ENCODE measurements around the gene ACBD3. TPM values are rescaled to one million over a fixed set of nuclear protein-coding genes. Genes with fewer than 3 reads are reported as not detected.
"Not testable (repeated sequence)": the region's sequence is repeated elsewhere in the genome, so short reads cannot be mapped to it uniquely, and the experiment has no call there.

The ACBD3 gene
- total RNA-seq, 2 donors from 2014 or later, result 27.6 to 30.3 TPM

DNA sequence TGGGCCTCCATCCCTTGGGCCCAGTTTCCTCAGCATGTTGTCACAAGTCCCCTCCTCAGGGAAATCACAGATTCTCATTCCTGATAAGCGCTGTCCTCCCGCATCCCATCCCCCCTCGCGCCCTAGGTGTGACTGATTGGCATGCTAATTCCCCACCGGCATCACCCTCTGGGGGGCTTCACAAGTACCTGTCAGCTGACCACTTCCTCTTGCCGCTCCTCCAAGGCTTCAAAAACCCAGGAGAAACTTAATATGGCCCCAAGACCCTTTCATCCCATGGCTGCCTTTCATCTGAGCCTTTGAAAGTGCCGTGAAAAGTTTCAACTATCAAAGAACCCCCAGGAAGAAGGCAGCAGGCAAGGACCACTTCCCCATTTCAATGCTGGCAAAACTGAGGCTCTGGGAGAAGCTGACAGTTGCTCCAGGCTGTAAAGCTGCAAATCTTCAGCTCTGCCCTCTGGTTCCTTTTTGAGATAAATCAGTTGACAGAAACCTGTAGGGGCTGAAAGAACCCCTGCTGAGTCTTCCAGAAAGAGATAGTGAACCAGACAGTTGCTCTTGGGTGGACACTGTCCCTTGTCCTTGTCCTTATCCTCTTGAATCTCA, 24.1 kb upstream of the ACBD3 start:
- H3K4me1 Mint-ChIP-seq (ENCODE audit: low read depth in 2 of 2), result no peaks in the 10 kb centered on the region
- H3K36me3 Mint-ChIP-seq, result no peaks in the 10 kb centered on the region
- no peak overlapping the region for H3K4me3 Mint-ChIP-seq
- no peaks in the 10 kb centered on the region for H3K9me3 Mint-ChIP-seq
- ATAC-seq, result no peak
- peaks cover 0 to 3% of the 10 kb centered on the region in 2 donors for H3K27me3 Mint-ChIP-seq
- H3K27ac Mint-ChIP-seq, result no peak overlapping the region
- DNase-seq (ENCODE audit: low spot score), result no peak

- no peaks in the 10 kb centered on the region for H3K4me1 Mint-ChIP-seq (ENCODE audit: low read depth in 2 of 2)
- H3K9me3 Mint-ChIP-seq, result no peaks in the 10 kb centered on the region
- ATAC-seq (no peak), DNase-seq (ENCODE audit: low spot score) (no peak)
- H3K36me3 Mint-ChIP-seq, result no peaks in the 10 kb centered on the region
- H3K27me3 Mint-ChIP-seq, result peaks cover 0 to 3% of the 10 kb centered on the region in 2 donors
- no peak overlapping the region for H3K4me3 Mint-ChIP-seq
- H3K27ac Mint-ChIP-seq, result no peak overlapping the region
Observed at GRCh38 chr1:226209307-226210059, 22.9 kb upstream of the ACBD3 start.

DNA sequence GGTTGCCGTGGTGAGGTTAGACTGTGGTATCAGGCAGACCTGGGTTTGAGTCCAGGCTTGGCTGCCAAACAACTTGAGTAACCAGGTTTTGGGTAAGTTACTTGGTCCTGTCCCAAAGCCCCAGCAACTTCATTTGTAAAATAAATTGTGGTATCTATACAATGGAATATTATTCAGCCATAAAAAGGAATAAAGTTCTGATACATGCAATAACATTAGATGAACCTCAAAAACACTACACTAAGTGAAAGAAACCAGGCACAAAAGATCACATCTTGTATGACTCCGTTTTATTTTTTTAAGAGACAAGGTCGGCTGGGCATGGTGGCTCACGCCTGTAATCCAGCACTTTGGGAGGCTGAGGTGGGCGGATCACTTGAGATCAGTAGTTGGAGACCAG, 20.5 kb upstream of the ACBD3 start:
- DNase-seq (ENCODE audit: low spot score) (no peak), ATAC-seq (no peak)
- Mint-ChIP-seq H3K4me1 (ENCODE audit: low read depth in 2 of 2) (no peaks in the 10 kb centered on the region), H3K27me3 (peaks cover 0 to 8% of the 10 kb centered on the region in 2 donors), H3K9me3 (no peaks in the 10 kb centered on the region), H3K4me3 (no peak overlapping the region), H3K27ac (no peak overlapping the region), H3K36me3 (no peaks in the 10 kb centered on the region)

- no peaks in the 10 kb centered on the region for H3K9me3 Mint-ChIP-seq
- H3K4me3 Mint-ChIP-seq, result no peak overlapping the region
- no peak overlapping the region for H3K27ac Mint-ChIP-seq
- DNase-seq (ENCODE audit: low spot score) (no peak), ATAC-seq (no peak)
- H3K4me1 Mint-ChIP-seq (ENCODE audit: low read depth in 2 of 2), result no peaks in the 10 kb centered on the region
- peaks cover 9 to 13% of the 10 kb centered on the region in 2 donors for H3K27me3 Mint-ChIP-seq
- no peaks in the 10 kb centered on the region for H3K36me3 Mint-ChIP-seq
Observed at GRCh38 chr1:226204198-226204597, 17.7 kb upstream of the ACBD3 start.

GRCh38 chr1:226203655-226204054, 17.1 kb upstream of the ACBD3 start:
- Mint-ChIP-seq H3K27me3 (peaks cover 9 to 13% of the 10 kb centered on the region in 2 donors), H3K9me3 (no peaks in the 10 kb centered on the region), H3K27ac (no peak overlapping the region), H3K4me3 (no peak overlapping the region), H3K4me1 (ENCODE audit: low read depth in 2 of 2) (no peaks in the 10 kb centered on the region), H3K36me3 (no peaks in the 10 kb centered on the region)
- DNase-seq (ENCODE audit: low spot score) (no peak), ATAC-seq (no peak)

DNA sequence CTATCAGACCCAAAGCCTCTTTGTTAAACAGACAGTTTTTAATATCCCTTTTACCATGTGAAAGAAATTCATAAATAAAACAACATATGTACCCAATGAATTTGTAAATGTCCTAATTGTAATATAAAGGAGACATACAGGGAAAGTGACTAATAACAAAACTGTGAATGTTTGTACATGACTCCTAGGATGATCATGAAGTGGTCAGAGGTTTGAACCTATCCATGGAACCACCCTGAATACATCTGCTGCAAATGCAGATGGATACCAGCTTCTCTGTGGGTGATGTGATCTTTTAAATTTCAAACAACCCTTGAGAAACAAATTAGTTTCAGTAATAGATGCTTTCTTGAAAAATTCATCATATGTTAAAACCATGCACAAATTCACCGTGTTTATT, 16.7 kb upstream of the ACBD3 start:
- Mint-ChIP-seq H3K9me3 (no peaks in the 10 kb centered on the region), H3K36me3 (no peaks in the 10 kb centered on the region), H3K27ac (no peak overlapping the region), H3K27me3 (peaks cover 9 to 13% of the 10 kb centered on the region in 2 donors), H3K4me1 (ENCODE audit: low read depth in 2 of 2) (no peaks in the 10 kb centered on the region), H3K4me3 (no peak overlapping the region)
- DNase-seq (ENCODE audit: low spot score) (no peak), ATAC-seq (peak in 1 of 2 donors; percentile 43)

- H3K9me3 Mint-ChIP-seq; H3K4me1 Mint-ChIP-seq (ENCODE audit: low read depth in 2 of 2); H3K27ac Mint-ChIP-seq; ATAC-seq; DNase-seq (ENCODE audit: low spot score); H3K36me3 Mint-ChIP-seq; H3K4me3 Mint-ChIP-seq: not testable (repeated sequence)
- H3K27me3 Mint-ChIP-seq, result peaks cover 9 to 13% of the 10 kb centered on the region in 2 donors
Observed at GRCh38 chr1:226202666-226203065, 16.1 kb upstream of the ACBD3 start.

DNA sequence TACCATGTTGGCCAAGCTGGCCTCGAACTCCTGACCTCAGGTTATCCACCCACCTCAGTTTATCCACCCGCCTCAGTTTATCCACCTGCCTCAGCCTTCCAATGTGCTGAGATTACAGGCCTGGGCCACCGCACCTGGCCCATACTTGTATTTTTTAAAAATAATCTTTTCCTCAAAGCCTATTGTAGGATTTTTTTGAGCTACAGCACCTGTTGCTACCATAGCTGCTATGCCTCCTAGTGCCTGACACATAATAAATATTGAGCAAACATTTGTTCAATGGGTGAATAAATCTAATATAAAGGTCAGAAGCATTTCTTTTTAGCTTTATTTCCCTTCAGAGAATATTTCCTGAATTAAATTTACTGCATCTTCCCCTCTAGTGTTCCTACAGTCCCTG, 15.7 kb upstream of the ACBD3 start:
- Mint-ChIP-seq H3K27me3 (peaks cover 9 to 13% of the 10 kb centered on the region in 2 donors), H3K27ac (no peak overlapping the region), H3K9me3 (no peaks in the 10 kb centered on the region), H3K4me1 (ENCODE audit: low read depth in 2 of 2) (peaks cover 0 to under 1% of the 10 kb centered on the region in 2 donors), H3K36me3 (no peaks in the 10 kb centered on the region), H3K4me3 (no peak overlapping the region)
- DNase-seq (ENCODE audit: low spot score), result no peak
- no peak for ATAC-seq

- ATAC-seq, result no peak
- no peaks in the 10 kb centered on the region for H3K9me3 Mint-ChIP-seq
- no peaks in the 10 kb centered on the region for H3K36me3 Mint-ChIP-seq
- H3K4me1 Mint-ChIP-seq (ENCODE audit: low read depth in 2 of 2), result peaks cover 3 to 4% of the 10 kb centered on the region in 2 donors
- H3K27me3 Mint-ChIP-seq, result peaks cover 9 to 13% of the 10 kb centered on the region in 2 donors
- no peak overlapping the region for H3K4me3 Mint-ChIP-seq
- DNase-seq (ENCODE audit: low spot score), result no peak
- H3K27ac Mint-ChIP-seq, result no peak overlapping the region
Observed at GRCh38 chr1:226201029-226201593, 14.6 kb upstream of the ACBD3 start.

DNA sequence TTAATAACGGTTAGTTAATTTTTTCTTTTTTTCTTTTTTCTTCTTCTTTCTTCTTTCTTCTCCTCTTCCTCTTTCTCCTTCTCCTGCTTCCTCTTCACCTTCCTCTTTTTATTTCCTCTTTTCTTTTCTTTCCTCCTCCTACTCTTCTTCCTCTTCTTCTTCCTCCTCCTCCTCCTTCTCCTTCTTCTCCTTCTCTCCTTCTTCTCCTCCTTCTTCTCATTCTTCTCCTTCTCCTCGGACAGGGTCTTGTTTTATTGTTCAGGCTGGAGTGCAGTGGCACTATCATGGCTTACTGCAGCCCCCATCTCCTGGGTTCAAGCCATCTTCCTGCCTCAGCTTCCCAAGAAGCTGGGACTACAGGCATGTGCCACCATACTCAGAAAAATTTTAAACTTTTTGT, 13.4 kb upstream of the ACBD3 start:
- H3K9me3 Mint-ChIP-seq, result no peaks in the 10 kb centered on the region
- no peak overlapping the region for H3K27ac Mint-ChIP-seq
- peaks cover 9 to 13% of the 10 kb centered on the region in 2 donors for H3K27me3 Mint-ChIP-seq
- no peak overlapping the region for H3K4me3 Mint-ChIP-seq
- no peak for ATAC-seq
- no peaks in the 10 kb centered on the region for H3K36me3 Mint-ChIP-seq
- no peak for DNase-seq (ENCODE audit: low spot score)
- H3K4me1 Mint-ChIP-seq (ENCODE audit: low read depth in 2 of 2), result peaks cover 3 to 4% of the 10 kb centered on the region in 2 donors

GRCh38 chr1:226195144-226195543, 8.6 kb upstream of the ACBD3 start:
- peaks cover 7% of the 10 kb centered on the region in 2 donors for H3K27me3 Mint-ChIP-seq
- ATAC-seq, result no peak
- H3K4me3 Mint-ChIP-seq, result no peak overlapping the region
- H3K27ac Mint-ChIP-seq, result no peak overlapping the region
- DNase-seq (ENCODE audit: low spot score), result no peak
- H3K36me3 Mint-ChIP-seq, result no peaks in the 10 kb centered on the region
- H3K9me3 Mint-ChIP-seq, result no peaks in the 10 kb centered on the region
- peaks cover 3 to 4% of the 10 kb centered on the region in 2 donors for H3K4me1 Mint-ChIP-seq (ENCODE audit: low read depth in 2 of 2)

GRCh38 chr1:226187380-226187779, 839 bp upstream of the ACBD3 start:
- Mint-ChIP-seq H3K4me3 (peak overlapping the region; percentile 100), H3K4me1 (ENCODE audit: low read depth in 2 of 2) (peaks cover 20 to 30% of the 10 kb centered on the region in 2 donors), H3K36me3 (peaks cover 12% of the 10 kb centered on the region), H3K27me3 (no peaks in the 10 kb centered on the region), H3K9me3 (no peaks in the 10 kb centered on the region), H3K27ac (peak overlapping the region; percentile 75 to 95)
- ATAC-seq (no peak), DNase-seq (ENCODE audit: low spot score) (no peak)

DNA sequence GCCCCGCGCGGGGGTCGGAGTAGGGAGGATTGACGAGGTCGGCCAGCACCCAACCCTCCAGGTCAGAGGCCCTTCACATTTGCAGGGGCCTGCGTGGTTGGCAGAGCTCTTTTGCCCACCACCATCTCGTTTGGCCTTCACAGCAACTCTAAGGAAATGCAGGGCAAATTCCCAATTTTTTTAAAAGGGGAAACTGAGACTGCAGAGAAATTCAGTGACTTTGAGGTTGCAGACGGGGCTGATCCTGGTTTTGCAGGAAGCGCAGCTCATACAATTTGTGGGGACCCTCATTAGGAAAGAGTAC, 430 bp upstream of the ACBD3 start:
- peaks cover 12% of the 10 kb centered on the region for H3K36me3 Mint-ChIP-seq
- DNase-seq (ENCODE audit: low spot score) (no peak), ATAC-seq (no peak)
- peaks cover 23 to 34% of the 10 kb centered on the region in 2 donors for H3K4me1 Mint-ChIP-seq (ENCODE audit: low read depth in 2 of 2)
- peak overlapping the region; percentile 100 for H3K4me3 Mint-ChIP-seq
- no peaks in the 10 kb centered on the region for H3K27me3 Mint-ChIP-seq
- no peaks in the 10 kb centered on the region for H3K9me3 Mint-ChIP-seq
- peak overlapping the region; percentile 75 to 95 for H3K27ac Mint-ChIP-seq

Measured in natural killer cell treated with Interleukin-12 subunit alpha and Interleukin-12 subunit beta and Interleukin-15 and Interleukin-18, amount 100 ng/mL, for 72 hours (primary cell).